B cell (primary cell): Measurements from ENCODE around the gene PRUNE2. TPM values are rescaled to one million over a fixed set of nuclear protein-coding genes. Genes with fewer than 3 reads are reported as not detected.

Experiments used
- ATAC-seq: fragments of 200-7000 bp; cut with Tn5 transposase; one replicate; pipeline ENCODE4 v1.10.0; 2021; ENCODE audit warnings: low read depth, mild to moderate bottlenecking, moderate number of reproducible peaks, moderate library complexity
- CTCF ChIA-PET: fragments of 350-600 bp; sonication (Branson Sonifier 250); formaldehyde crosslinking; loops from one replicate; lab custom pipeline; 2021; ENCODE audit warnings: antibody characterized with exemption, inconsistent platforms; lab: Charles Lee
- POLR2A ChIA-PET: fragments of 350-600 bp; sonication (Branson Sonifier 250); formaldehyde crosslinking; loops from one replicate; lab custom pipeline; 2021; ENCODE audit warnings: antibody characterized with exemption; lab: Charles Lee
- DNase-seq: peaks from one replicate; pipeline ENCODE4 v3.0.0; 2013
- H2AFZ ChIP-seq: 2 replicates; pipeline ENCODE4 v1.6.1; 2012; ENCODE audit warnings: mild to moderate bottlenecking, low read depth, low read length; ENCODE audit not compliant: insufficient read depth, poor library complexity, severe bottlenecking
- H3K27ac ChIP-seq, 2 donors: 1 replicate in 1 of 2; 2 replicates in 1 of 2; pipeline ENCODE4 v1.5.1; 2012 to 2013; ENCODE audit warnings: low read length in 2 of 2, mild to moderate bottlenecking in 2 of 2, moderate library complexity in 1 of 2
- H3K27me3 ChIP-seq, 4 experiments: fragments of 200-600 bp in 1 of 4; sonication (generic) in 1 of 4; replicated peaks in 1 of 4; 1 replicate in 2 of 4; 2 replicates in 2 of 4; pipeline versions ENCODE4 v1.6.1 to v1.7.0; 2013 to 2016; ENCODE audit warnings: low read length in 3 of 4, mild to moderate bottlenecking in 2 of 4, mixed read lengths in 1 of 4, moderate library complexity in 1 of 4; ENCODE audit not compliant: insufficient read depth in 4 of 4, control insufficient read depth in 3 of 4; ENCODE audit errors: control extremely low read depth in 1 of 4
- H3K36me3 ChIP-seq, 2 experiments: replicated peaks in 1 of 2; 1 replicate in 1 of 2; 2 replicates in 1 of 2; pipeline versions ENCODE4 v1.6.1 to v1.7.1; 2013; ENCODE audit warnings: low read length in 1 of 2; ENCODE audit not compliant: insufficient read depth in 2 of 2, control insufficient read depth in 1 of 2; ENCODE audit errors: control extremely low read depth in 1 of 2, extremely low read depth in 1 of 2
- H3K4me1 ChIP-seq, 2 donors: fragments of 200-600 bp in 1 of 2; sonication (generic) in 1 of 2; 1 replicate in 1 of 2; 2 replicates in 1 of 2; pipeline versions ENCODE4 v1.5.1 to v1.6.1; 2013 to 2017; ENCODE audit warnings: low read length in 2 of 2; ENCODE audit not compliant: control insufficient read depth in 2 of 2, insufficient read depth in 2 of 2
- H3K4me2 ChIP-seq: replicated peaks from 2 replicates; pipeline ENCODE3; 2012; ENCODE audit warnings: mild to moderate bottlenecking, low read depth, low read length; ENCODE audit not compliant: poor library complexity, severe bottlenecking
- H3K4me3 ChIP-seq, 5 experiments: fragments of 200-600 bp in 1 of 5; sonication (generic) in 1 of 5; 1 replicate in 3 of 5; 2 replicates in 2 of 5; pipeline versions ENCODE4 v1.5.1 to v1.7.0; 2011 to 2016; ENCODE audit warnings: low read length in 4 of 5, mild to moderate bottlenecking in 4 of 5, low read depth in 2 of 5, control low read depth in 1 of 5, moderate library complexity in 1 of 5; ENCODE audit not compliant: insufficient read depth in 1 of 5; ENCODE audit errors: control extremely low read depth in 1 of 5, extremely low read depth in 1 of 5
- H3K79me2 ChIP-seq: fragments of 200-600 bp; sonication (generic); one replicate; pipeline ENCODE4 v1.6.0; 2016; ENCODE audit warnings: low read length; ENCODE audit not compliant: control insufficient read depth, insufficient read depth
- H3K9ac ChIP-seq: fragments of 200-600 bp; sonication (generic); 2 replicates; pipeline ENCODE4 v1.6.1; 2017; ENCODE audit warnings: mild to moderate bottlenecking, low read length, moderate library complexity
- H3K9me3 ChIP-seq, 3 donors: one replicate each; pipeline versions ENCODE4 v1.6.1 to v1.7.1; 2013; ENCODE audit warnings: low read length in 2 of 3; ENCODE audit not compliant: control insufficient read depth in 2 of 3, insufficient read depth in 1 of 3; ENCODE audit errors: control extremely low read depth in 1 of 3
- H4K20me1 ChIP-seq: 2 replicates; pipeline ENCODE4 v1.6.0; 2012; ENCODE audit warnings: mild to moderate bottlenecking, low read length; ENCODE audit not compliant: insufficient read depth, control insufficient read depth, poor library complexity, severe bottlenecking
- H3K27ac Mint-ChIP-seq: one replicate; pipeline ENCODE4 v1.8.0; 2021; ENCODE audit warnings: mixed read lengths
- H3K27me3 Mint-ChIP-seq: one replicate; pipeline ENCODE4 v1.8.0; 2021; ENCODE audit warnings: mixed read lengths
- H3K4me1 Mint-ChIP-seq: one replicate; pipeline ENCODE4 v1.8.0; 2021; ENCODE audit warnings: mixed read lengths
- H3K4me3 Mint-ChIP-seq: one replicate; pipeline ENCODE4 v1.8.0; 2021; ENCODE audit warnings: mixed read lengths
- H3K9me3 Mint-ChIP-seq: one replicate; pipeline ENCODE4 v1.8.0; 2022; ENCODE audit warnings: mixed read lengths; ENCODE audit not compliant: insufficient read depth
- EZH2 ChIP-seq: IDR thresholded peaks from 2 replicates; pipeline ENCODE4 v1.6.1; 2012; ENCODE audit warnings: borderline replicate concordance, low read depth, mild to moderate bottlenecking, moderate library complexity, low read length; ENCODE audit not compliant: insufficient read depth, poor library complexity, severe bottlenecking
- WGBS: methylation state at CpG from one replicate; pipeline ENCODE4 v1.1.5; 2013; ENCODE audit warnings: missing lambda C conversion rate; ENCODE audit not compliant: insufficient coverage; 5-methylcytosine and 5-hydroxymethylcytosine counted together
- intact Hi-C: fragments of 100-400 bp; cut with micrococcal nuclease; formaldehyde crosslinking; loops from one replicate; pipeline ENCODE4 v1.10.0; 2022
- polyA plus RNA-seq: library from polyadenylated mRNA; depleted of rRNA; stranded (reverse); fragments of >200 nt; gene quantifications from 2 replicates; pipeline ENCODE4 v1.2.3, GENCODE V29; 2012
- total RNA-seq, 2 donors: library from RNA; stranded (reverse); fragments of 120-200 nt in 1 of 2; gene quantifications; 1 replicate in 1 of 2; 2 replicates in 1 of 2; pipeline versions ENCODE4 v1.2.3 to v1.2.4, GENCODE V29; 2013 to 2022
- TF ChIP-seq, protein P1 (sequence below): fragments of 200-600 bp; IDR thresholded peaks from one replicate; pipeline ENCODE4 v1.8.0; 2022; ENCODE audit warnings: antibody characterized with exemption, mild to moderate bottlenecking

Gene PRUNE2
- total and polyA plus RNA-seq, 2 donors (not counting 1 experiment from before 2014, with no cell fraction given) = 0.12 TPM; not detected in 1

DNA sequence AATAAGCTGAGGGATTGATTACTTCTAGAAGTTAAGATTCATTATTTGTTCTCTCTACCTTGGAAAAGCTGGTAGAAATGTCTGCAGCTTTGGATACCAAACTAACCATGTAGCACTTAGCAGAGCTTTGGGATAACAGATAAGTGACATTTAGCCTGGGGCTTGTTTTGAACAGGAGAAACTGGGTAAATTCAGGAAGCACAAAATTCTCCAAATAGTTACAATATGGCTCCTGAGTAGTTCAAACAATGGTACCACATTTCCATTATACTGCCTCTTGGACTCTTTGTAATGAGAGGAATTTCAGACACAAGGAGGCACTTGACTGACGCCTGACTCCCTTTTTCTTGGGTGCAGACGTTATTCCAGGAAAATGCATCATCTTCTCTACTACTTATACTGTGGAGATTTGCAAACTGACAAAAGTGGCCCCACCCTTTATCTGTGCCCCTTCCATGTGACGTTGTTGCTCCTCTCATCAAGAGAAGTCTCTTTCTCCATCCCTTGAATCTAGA is 22.5 kb downstream of the PRUNE2 start:
- CTCF ChIA-PET = no interaction called here
- TF ChIP-seq, protein P1, sequence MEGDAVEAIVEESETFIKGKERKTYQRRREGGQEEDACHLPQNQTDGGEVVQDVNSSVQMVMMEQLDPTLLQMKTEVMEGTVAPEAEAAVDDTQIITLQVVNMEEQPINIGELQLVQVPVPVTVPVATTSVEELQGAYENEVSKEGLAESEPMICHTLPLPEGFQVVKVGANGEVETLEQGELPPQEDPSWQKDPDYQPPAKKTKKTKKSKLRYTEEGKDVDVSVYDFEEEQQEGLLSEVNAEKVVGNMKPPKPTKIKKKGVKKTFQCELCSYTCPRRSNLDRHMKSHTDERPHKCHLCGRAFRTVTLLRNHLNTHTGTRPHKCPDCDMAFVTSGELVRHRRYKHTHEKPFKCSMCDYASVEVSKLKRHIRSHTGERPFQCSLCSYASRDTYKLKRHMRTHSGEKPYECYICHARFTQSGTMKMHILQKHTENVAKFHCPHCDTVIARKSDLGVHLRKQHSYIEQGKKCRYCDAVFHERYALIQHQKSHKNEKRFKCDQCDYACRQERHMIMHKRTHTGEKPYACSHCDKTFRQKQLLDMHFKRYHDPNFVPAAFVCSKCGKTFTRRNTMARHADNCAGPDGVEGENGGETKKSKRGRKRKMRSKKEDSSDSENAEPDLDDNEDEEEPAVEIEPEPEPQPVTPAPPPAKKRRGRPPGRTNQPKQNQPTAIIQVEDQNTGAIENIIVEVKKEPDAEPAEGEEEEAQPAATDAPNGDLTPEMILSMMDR = no peak
- no peak for TF ChIP-seq EZH2
- no peaks in the 10 kb centered on the region for H3K9me3 ChIP-seq
- no peaks in the 10 kb centered on the region for H3K36me3 ChIP-seq
- no peak overlapping the region for H3K4me3 Mint-ChIP-seq
- peaks cover 0 to 4% (median 2%) of the 10 kb centered on the region in 4 experiments for H3K27me3 ChIP-seq
- peaks cover 0 to 6% of the 10 kb centered on the region in 2 donors for H3K4me1 ChIP-seq
- no peak overlapping the region for H2AFZ ChIP-seq
- no peak overlapping the region for H3K27ac ChIP-seq
- H3K9ac ChIP-seq = no peak overlapping the region
- H3K4me2 ChIP-seq = no peak overlapping the region
- 100% methylated on average over 2 of the region's 3 CpGs for WGBS
- no peaks in the 10 kb centered on the region for H3K79me2 ChIP-seq
- POLR2A ChIA-PET = no interaction called here
- no peaks in the 10 kb centered on the region for H4K20me1 ChIP-seq
- H3K4me1 Mint-ChIP-seq = peaks cover 18% of the 10 kb centered on the region
- intact Hi-C loops = no loop called here
- ATAC-seq (no peak), DNase-seq (no peak)
- H3K4me3 ChIP-seq = no peak overlapping the region
- H3K9me3 Mint-ChIP-seq = no peaks in the 10 kb centered on the region
- H3K27ac Mint-ChIP-seq = no peak overlapping the region
- H3K27me3 Mint-ChIP-seq = no peaks in the 10 kb centered on the region

DNA sequence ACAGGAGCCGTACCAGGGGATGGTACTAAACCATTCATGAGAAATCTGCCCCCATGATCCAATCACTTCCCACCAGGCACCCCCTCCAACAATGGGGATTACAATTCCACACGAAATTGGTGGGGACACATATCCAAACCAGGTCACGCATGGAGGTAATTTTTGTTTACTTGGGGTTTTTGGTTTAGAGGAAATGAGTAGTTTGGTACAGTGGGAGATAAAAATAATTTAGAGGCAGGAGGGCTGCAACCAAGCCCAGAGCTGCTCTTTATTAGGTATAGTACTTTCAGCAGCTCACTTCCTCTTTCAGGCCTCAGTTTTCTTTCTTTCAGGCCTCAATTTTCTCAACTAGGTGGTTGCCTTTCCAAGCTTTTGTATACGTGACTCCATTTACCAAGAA is 23.2 kb downstream of the PRUNE2 start:
- Mint-ChIP-seq H3K4me1 (peaks cover 15% of the 10 kb centered on the region), H3K4me3 (no peak overlapping the region), H3K9me3 (no peaks in the 10 kb centered on the region), H3K27ac (no peak overlapping the region), H3K27me3 (no peaks in the 10 kb centered on the region)
- H4K20me1 ChIP-seq = no peaks in the 10 kb centered on the region
- no peak for TF ChIP-seq EZH2
- TF ChIP-seq, protein P1 = no peak
- ChIA-PET POLR2A (no interaction called here), CTCF (no interaction called here)
- no peaks in the 10 kb centered on the region for H3K9me3 ChIP-seq
- no peak overlapping the region for H3K4me3 ChIP-seq
- WGBS = 94% methylated on average over 1 of the region's 4 CpGs
- no peaks in the 10 kb centered on the region for H3K36me3 ChIP-seq
- H3K4me2 ChIP-seq = no peak overlapping the region
- DNase-seq = no peak
- H3K27me3 ChIP-seq = peaks cover 0 to 4% (median 2%) of the 10 kb centered on the region in 4 experiments
- no peak overlapping the region for H2AFZ ChIP-seq
- ATAC-seq = no peak
- intact Hi-C loops = no loop called here
- no peak overlapping the region for H3K27ac ChIP-seq
- peaks cover 0 to 6% of the 10 kb centered on the region in 2 donors for H3K4me1 ChIP-seq
- H3K79me2 ChIP-seq = no peaks in the 10 kb centered on the region
- no peak overlapping the region for H3K9ac ChIP-seq
